ENCODE data around the gene IQCN.

Gene IQCN

DNA sequence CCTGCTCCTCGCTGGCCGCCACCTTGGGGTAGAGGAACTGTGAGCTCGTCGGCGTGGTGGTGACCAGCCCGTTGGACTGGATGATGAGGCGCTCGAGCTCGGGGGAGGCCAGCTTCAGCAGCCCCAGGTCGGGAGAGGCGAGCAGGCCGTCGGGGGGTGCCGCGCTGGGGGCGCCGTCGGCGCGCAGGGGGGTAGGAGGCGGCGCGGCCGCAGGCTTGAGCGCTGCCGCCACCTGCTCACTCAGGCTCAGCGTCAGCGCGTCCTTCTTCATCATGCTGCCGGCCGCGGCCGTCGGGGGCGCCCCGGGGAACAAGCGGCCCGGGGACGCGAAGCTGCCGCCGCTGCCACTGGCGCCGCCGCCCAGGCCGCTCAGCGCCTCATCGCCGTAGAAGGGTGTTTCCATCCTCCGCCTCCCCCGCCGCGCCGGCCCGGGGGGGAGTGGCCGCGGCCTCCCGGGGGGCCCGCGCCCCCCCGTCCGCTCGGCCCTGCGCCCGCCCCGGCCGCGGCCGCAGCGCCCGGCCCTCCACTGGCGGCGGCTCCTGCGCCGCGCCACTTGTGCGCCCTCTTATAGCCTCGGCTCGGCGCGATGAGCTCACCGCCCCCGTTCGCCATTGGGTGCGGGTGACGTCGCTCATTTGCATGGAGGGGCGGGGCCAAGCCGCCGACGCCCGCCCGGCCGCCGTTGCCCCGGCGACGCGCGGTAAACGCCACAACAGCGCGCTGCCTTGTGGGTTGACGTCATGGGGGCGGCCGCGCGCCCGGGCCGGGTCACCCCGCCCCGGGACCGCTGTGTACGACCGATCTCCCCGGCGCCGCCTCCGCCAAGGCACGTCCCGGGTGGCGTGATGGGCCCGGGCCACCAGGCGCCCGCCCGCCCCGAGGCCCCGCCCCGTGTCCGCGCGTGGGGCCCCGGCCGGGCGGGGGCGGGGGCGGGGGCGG is 7.1 kb upstream of the IQCN start, which contains the start of gene JUND:
Gene JUND (minus strand): TSS at position 541 of the 939 bp plus-strand sequence. CDS start 138 bp downstream, at position 403.
- 1% methylated on average over 88 of the region's 138 CpGs for WGBS
- peaks cover 27% of the 10 kb centered on the region for H3K4me1 ChIP-seq (ENCODE audit: control insufficient read depth, insufficient read depth, low read depth, low read length)
- no peaks in the 10 kb centered on the region for H3K27me3 ChIP-seq (ENCODE audit: control insufficient read depth in 1 of 2, insufficient read depth in 1 of 2, low read length in 2 of 2)
- H3K18ac ChIP-seq (ENCODE audit: low read depth in 1 of 2, low read length in 2 of 2): peak within 1 kb of the TSS; percentile 94 to 96
- DNase-seq: peak; percentile 96
- H3K4ac ChIP-seq (ENCODE audit: low read depth in 1 of 2, low read length in 2 of 2): peak within 1 kb of the TSS; percentile 69 to 94
- H2BK15ac ChIP-seq (ENCODE audit: low read depth, poor library complexity, severe bottlenecking): peak within 1 kb of the TSS; percentile 97
- H3K27ac ChIP-seq (ENCODE audit: low read length, poor library complexity, severe bottlenecking): peak within 1 kb of the TSS; percentile 98
- H2BK5ac ChIP-seq (ENCODE audit: low read depth, low read length, poor library complexity, severe bottlenecking): peak within 1 kb of the TSS; percentile 99
- peak within 1 kb of the TSS; percentile 51 for H3K4me2 ChIP-seq (ENCODE audit: low read length, poor library complexity, severe bottlenecking)
- H4K8ac ChIP-seq (ENCODE audit: low read length): peak within 1 kb of the TSS; percentile 92
- H4K91ac ChIP-seq (ENCODE audit: low read length): peak within 1 kb of the TSS; percentile 85
- H3K9ac ChIP-seq (ENCODE audit: low read length): peak within 1 kb of the TSS; percentile 100
- peak within 1 kb of the TSS; percentile 75 for H2AK5ac ChIP-seq (ENCODE audit: low read length, severe bottlenecking)
- no peaks in the 10 kb centered on the region for H3K9me3 ChIP-seq (ENCODE audit: control insufficient read depth, low read length)
- peaks cover 17 to 22% of the 10 kb centered on the region in 2 experiments for H3K36me3 ChIP-seq (ENCODE audit: control insufficient read depth in 1 of 2, insufficient read depth in 2 of 2, low read depth in 1 of 2, low read length in 2 of 2)
- peak within 1 kb of the TSS in 1 of 2 experiments; percentile 98 for H3K23ac ChIP-seq (ENCODE audit: low read length in 2 of 2)
- peak within 1 kb of the TSS; percentile 36 for H2AFZ ChIP-seq (ENCODE audit: low read depth, low read length)
- H2BK12ac ChIP-seq (ENCODE audit: low read length in 2 of 2): peak within 1 kb of the TSS; percentile 81 to 94
- H2BK120ac ChIP-seq (ENCODE audit: low read depth, low read length): peak within 1 kb of the TSS; percentile 93
- peak within 1 kb of the TSS in 1 of 2 experiments; percentile 99 for H3K14ac ChIP-seq (ENCODE audit: low read length in 2 of 2)
- peak within 1 kb of the TSS; percentile 76 to 98 for H3K4me3 ChIP-seq (ENCODE audit: insufficient read depth in 1 of 2, low read depth in 1 of 2, low read length in 2 of 2)
- peaks cover 3% of the 10 kb centered on the region for H3K79me1 ChIP-seq (replicated peaks; ENCODE audit: low read length, poor library complexity, severe bottlenecking)

GRCh38 chr19:18280247-18281081 is 6.2 kb upstream of the IQCN start:
- Histone ChIP-seq H2AK5ac (ENCODE audit: low read length, severe bottlenecking) (peak overlapping the region; percentile 74), H4K8ac (ENCODE audit: low read length) (peak overlapping the region; percentile 61), H2BK12ac (ENCODE audit: low read length in 2 of 2) (peak overlapping the region in 1 of 2 experiments; percentile 90), H3K27me3 (ENCODE audit: control insufficient read depth in 1 of 2, insufficient read depth in 1 of 2, low read length in 2 of 2) (no peaks in the 10 kb centered on the region), H2AFZ (ENCODE audit: low read depth, low read length) (peak overlapping the region; percentile 36), H2BK120ac (ENCODE audit: low read depth, low read length) (peak overlapping the region; percentile 93), H3K9me3 (ENCODE audit: control insufficient read depth, low read length) (no peaks in the 10 kb centered on the region), H3K27ac (ENCODE audit: low read length, poor library complexity, severe bottlenecking) (peak overlapping the region; percentile 91), H3K79me1 (replicated peaks; ENCODE audit: low read length, poor library complexity, severe bottlenecking) (peaks cover 3% of the 10 kb centered on the region), H3K4me2 (ENCODE audit: low read length, poor library complexity, severe bottlenecking) (peak overlapping the region; percentile 49), H4K91ac (ENCODE audit: low read length) (peak overlapping the region; percentile 83), H3K23ac (ENCODE audit: low read length in 2 of 2) (peak overlapping the region in 1 of 2 experiments; percentile 98), H2BK5ac (ENCODE audit: low read depth, low read length, poor library complexity, severe bottlenecking) (peak overlapping the region; percentile 99), H3K9ac (ENCODE audit: low read length) (peak overlapping the region; percentile 100), H3K18ac (ENCODE audit: low read depth in 1 of 2, low read length in 2 of 2) (peak overlapping the region; percentile 94 to 96), H3K4me1 (ENCODE audit: control insufficient read depth, insufficient read depth, low read depth, low read length) (peaks cover 31% of the 10 kb centered on the region), H3K4me3 (ENCODE audit: insufficient read depth in 1 of 2, low read depth in 1 of 2, low read length in 2 of 2) (peak overlapping the region; percentile 76 to 98), H2BK15ac (ENCODE audit: low read depth, poor library complexity, severe bottlenecking) (peak overlapping the region; percentile 44), H3K4ac (ENCODE audit: low read depth in 1 of 2, low read length in 2 of 2) (peak overlapping the region; percentile 57 to 75), H3K36me3 (ENCODE audit: control insufficient read depth in 1 of 2, insufficient read depth in 2 of 2, low read depth in 1 of 2, low read length in 2 of 2) (peaks cover 24 to 25% of the 10 kb centered on the region in 2 experiments), H3K14ac (ENCODE audit: low read length in 2 of 2) (peak overlapping the region in 1 of 2 experiments; percentile 99)
- peak; percentile 91 for DNase-seq
- under 1% methylated on average over 60 of the region's 111 CpGs for WGBS

- H3K4me3 ChIP-seq (ENCODE audit: insufficient read depth in 1 of 2, low read depth in 1 of 2, low read length in 2 of 2): peak overlapping the region; percentile 76 to 98
- H4K8ac ChIP-seq (ENCODE audit: low read length): peak overlapping the region; percentile 61
- H3K4ac ChIP-seq (ENCODE audit: low read depth in 1 of 2, low read length in 2 of 2): peak overlapping the region in 1 of 2 experiments; percentile 75
- peak overlapping the region; percentile 100 for H3K9ac ChIP-seq (ENCODE audit: low read length)
- H2BK120ac ChIP-seq (ENCODE audit: low read depth, low read length): peak overlapping the region; percentile 54
- H3K9me3 ChIP-seq (ENCODE audit: control insufficient read depth, low read length): no peaks in the 10 kb centered on the region
- peak overlapping the region; percentile 58 to 96 for H3K18ac ChIP-seq (ENCODE audit: low read depth in 1 of 2, low read length in 2 of 2)
- no peaks in the 10 kb centered on the region for H3K27me3 ChIP-seq (ENCODE audit: control insufficient read depth in 1 of 2, insufficient read depth in 1 of 2, low read length in 2 of 2)
- H3K4me1 ChIP-seq (ENCODE audit: control insufficient read depth, insufficient read depth, low read depth, low read length): peaks cover 36% of the 10 kb centered on the region
- DNase-seq: peak; percentile 89
- H2AFZ ChIP-seq (ENCODE audit: low read depth, low read length): no peak overlapping the region
- peak overlapping the region; percentile 49 for H2BK5ac ChIP-seq (ENCODE audit: low read depth, low read length, poor library complexity, severe bottlenecking)
- H3K23ac ChIP-seq (ENCODE audit: low read length in 2 of 2): peak overlapping the region in 1 of 2 experiments; percentile 95
- H3K27ac ChIP-seq (ENCODE audit: low read length, poor library complexity, severe bottlenecking): peak overlapping the region; percentile 91
- peaks cover 3% of the 10 kb centered on the region for H3K79me1 ChIP-seq (replicated peaks; ENCODE audit: low read length, poor library complexity, severe bottlenecking)
- H3K14ac ChIP-seq (ENCODE audit: low read length in 2 of 2): no peak overlapping the region
- H4K91ac ChIP-seq (ENCODE audit: low read length): peak overlapping the region; percentile 70
- H2BK15ac ChIP-seq (ENCODE audit: low read depth, poor library complexity, severe bottlenecking): peak overlapping the region; percentile 30
- WGBS: 0% methylated on average over 28 of the region's 55 CpGs
- no peak overlapping the region for H2BK12ac ChIP-seq (ENCODE audit: low read length in 2 of 2)
- peak overlapping the region; percentile 76 for H3K4me2 ChIP-seq (ENCODE audit: low read length, poor library complexity, severe bottlenecking)
- peaks cover 24 to 25% of the 10 kb centered on the region in 2 experiments for H3K36me3 ChIP-seq (ENCODE audit: control insufficient read depth in 1 of 2, insufficient read depth in 2 of 2, low read depth in 1 of 2, low read length in 2 of 2)
- H2AK5ac ChIP-seq (ENCODE audit: low read length, severe bottlenecking): no peak overlapping the region
These were observed 5.4 kb upstream of the IQCN start for GRCh38 chr19:18279516-18280246.

All from mesenchymal stem cell (in vitro differentiated cells and primary cell).